HG02840 (cell line): ENCODE data around the gene F2RL3.
"Not testable (repeated sequence)": the region's sequence is repeated elsewhere in the genome, so short reads cannot be mapped to it uniquely, and the experiment has no call there.

Experiments
- ATAC-seq: cut with Tn5 transposase; IDR thresholded peaks from one replicate; pipeline ENCODE4 v1.9.1; 2021; ENCODE audit warnings: mild to moderate bottlenecking, moderate library complexity, moderate number of reproducible peaks; ENCODE audit not compliant: unreplicated experiment, low FRiP score

The F2RL3 gene

GRCh38 chr19:16874250-16874977 is 14.4 kb upstream of the F2RL3 start:
- no peak for ATAC-seq

- ATAC-seq: not testable (repeated sequence)
Observed at GRCh38 chr19:16874978-16875299, 13.9 kb upstream of the F2RL3 start.

GRCh38 chr19:16875584-16876555 is 12.9 kb upstream of the F2RL3 start:
- no peak for ATAC-seq

GRCh38 chr19:16876904-16877361 is 11.9 kb upstream of the F2RL3 start:
- ATAC-seq: no peak

- ATAC-seq: no peak
Observed at GRCh38 chr19:16877581-16877980, 11.2 kb upstream of the F2RL3 start.

- no peak for ATAC-seq
Observed at GRCh38 chr19:16878181-16878965, 10.4 kb upstream of the F2RL3 start.

GRCh38 chr19:16880884-16881554 is 7.8 kb upstream of the F2RL3 start:
- ATAC-seq: no peak

- ATAC-seq: no peak
Observed at GRCh38 chr19:16882146-16882545, 6.7 kb upstream of the F2RL3 start.

GRCh38 chr19:16883522-16883921 is 5.3 kb upstream of the F2RL3 start:
- ATAC-seq: no peak

GRCh38 chr19:16885166-16885565 is 3.6 kb upstream of the F2RL3 start:
- no peak for ATAC-seq

- ATAC-seq: no peak
Observed at GRCh38 chr19:16886305-16886880, 2.4 kb upstream of the F2RL3 start.

- ATAC-seq: no peak
Observed at GRCh38 chr19:16887353-16888265, 1.2 kb upstream of the F2RL3 start.

- ATAC-seq: no peak
Observed at GRCh38 chr19:16889366-16889882, 625 bp downstream of the F2RL3 start.

GRCh38 chr19:16889883-16890460 is 1.2 kb downstream of the F2RL3 start:
- no peak for ATAC-seq

- ATAC-seq: no peak
Observed at GRCh38 chr19:16890461-16891184, 1.8 kb downstream of the F2RL3 start.

GRCh38 chr19:16891696-16892382 is 3.0 kb downstream of the F2RL3 start:
- ATAC-seq: no peak

GRCh38 chr19:16892436-16892835 is 3.6 kb downstream of the F2RL3 start:
- no peak for ATAC-seq
